ENCODE measurements around the gene GNG8.

Gene GNG8

DNA sequence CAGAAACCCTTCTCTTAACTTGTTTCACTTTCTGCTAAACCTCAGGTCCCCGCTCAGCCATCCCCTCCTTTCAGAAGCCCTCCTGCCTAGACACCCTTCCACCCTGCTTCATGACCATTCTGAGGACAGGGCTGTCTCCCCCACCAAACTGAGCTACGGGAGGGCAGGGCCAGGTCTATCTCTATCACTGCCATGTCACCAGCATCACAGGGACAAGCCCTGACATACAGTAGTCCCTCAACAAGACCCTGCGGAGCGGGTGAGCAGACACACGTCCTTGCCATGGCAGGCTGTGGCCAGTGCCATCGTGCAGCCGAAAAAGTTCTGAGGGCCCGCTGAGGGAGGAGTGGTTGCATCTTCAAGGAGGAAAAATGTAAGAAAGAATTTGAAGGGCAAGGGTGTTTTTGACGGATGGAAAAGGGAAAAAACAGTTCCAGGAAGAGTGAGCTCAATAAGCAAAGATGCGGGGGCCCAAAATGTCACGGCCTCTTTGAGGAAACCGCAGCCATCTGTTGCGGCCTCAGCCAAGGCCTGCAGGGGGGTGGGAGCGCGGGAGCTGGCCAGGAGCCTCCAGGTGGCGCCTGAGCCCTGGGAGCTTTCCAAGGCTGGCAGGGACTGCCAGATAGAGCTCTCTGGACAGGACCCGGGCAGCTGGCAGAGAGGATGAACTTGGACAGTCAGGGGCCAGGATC lies 19.2 kb downstream of the GNG8 start:
- DNase-seq: peak; percentile 84

GRCh38 chr19:46615966-46616365 lies 20.0 kb downstream of the GNG8 start:
- DNase-seq: no peak

DNA sequence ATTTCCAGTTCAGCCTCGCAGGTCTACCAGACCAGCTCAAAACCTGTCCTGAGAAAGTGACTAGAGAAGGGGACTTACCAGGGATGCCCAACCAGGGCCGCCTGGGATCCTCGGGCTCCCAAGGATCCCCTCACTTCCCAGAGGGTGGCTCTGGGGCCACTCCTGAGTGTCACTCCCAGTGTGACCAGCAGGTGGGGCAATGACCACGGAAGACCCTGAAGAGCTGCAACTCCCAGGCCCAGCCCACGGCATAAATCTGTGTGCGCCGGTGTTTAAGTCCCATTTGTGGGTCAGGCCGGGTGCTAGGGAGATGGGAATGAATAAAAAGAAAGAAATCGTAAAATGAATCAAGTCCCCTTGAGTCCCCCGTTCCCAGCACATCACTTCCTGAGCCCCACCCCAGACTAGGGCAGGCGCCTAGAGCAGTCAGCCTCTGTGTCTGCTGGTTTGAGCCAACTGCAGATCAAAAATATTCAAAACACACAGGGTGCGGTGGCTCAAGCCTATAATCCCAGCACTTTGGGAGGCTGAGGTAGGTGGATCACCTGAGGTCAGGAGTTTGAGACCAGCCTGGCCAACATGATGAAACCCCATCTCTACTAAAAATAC lies 21.8 kb downstream of the GNG8 start:
- peak; percentile 62 for DNase-seq

GRCh38 chr19:46613525-46613924 lies 22.5 kb downstream of the GNG8 start:
- no peak for DNase-seq

GRCh38 chr19:46611776-46612175 lies 24.2 kb downstream of the GNG8 start:
- no peak for DNase-seq

DNA sequence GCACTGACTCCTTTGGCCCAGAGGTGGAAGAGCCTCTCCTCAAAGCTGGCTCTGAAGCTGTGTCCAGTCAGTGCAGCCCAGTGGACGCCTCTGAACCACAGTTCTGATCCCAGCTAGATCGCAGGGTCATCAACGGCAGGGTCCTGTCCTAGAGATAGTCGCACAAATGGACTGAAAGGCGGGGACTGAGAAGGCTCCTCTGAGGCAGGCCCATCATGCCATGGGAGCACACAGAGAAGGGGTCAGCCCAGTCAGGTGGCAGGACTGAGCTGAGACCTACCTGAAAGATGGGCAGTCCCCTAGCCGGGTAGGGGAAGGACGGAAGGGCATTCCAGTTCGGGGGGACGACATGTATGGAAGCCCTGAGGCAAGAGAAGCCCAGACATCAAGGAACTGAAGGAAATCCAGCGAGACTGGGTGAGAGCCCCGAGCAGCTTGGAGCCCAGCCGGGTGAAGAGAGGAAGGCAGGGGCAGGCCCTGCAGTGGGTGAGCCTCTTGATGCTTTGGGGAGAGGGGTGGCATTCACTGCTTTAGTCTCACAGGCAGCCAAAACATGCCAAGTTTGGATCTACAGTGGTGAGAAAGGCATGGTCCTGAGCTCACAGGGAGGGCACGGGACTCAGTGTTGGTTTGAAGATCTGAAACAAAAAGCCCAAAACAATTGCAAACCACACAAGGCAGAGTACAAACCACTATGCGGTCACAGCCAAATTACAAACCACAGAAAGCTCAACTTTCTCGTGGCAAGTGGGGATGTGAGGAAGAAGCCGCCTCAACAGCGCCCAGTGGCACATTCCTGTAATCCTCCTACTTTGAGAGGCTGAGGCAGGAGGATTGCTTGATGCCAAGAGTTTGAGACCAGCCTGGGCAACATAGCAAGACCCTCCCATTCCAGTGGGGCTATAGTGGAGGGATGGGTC lies 24.9 kb downstream of the GNG8 start:
- no peak for DNase-seq

DNA sequence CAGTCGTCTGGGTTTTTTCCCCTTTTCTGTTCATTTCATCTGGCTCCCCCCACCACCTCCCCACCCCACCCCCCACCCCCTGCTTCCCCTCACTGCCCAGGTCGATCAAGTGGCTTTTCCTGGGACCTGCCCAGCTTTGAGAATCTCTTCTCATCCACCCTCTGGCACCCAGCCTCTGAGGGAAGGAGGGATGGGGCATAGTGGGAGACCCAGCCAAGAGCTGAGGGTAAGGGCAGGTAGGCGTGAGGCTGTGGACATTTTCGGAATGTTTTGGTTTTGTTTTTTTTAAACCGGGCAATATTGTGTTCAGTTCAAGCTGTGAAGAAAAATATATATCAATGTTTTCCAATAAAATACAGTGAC lies 25.6 kb downstream of the GNG8 start:
- no peak for DNase-seq

DNA sequence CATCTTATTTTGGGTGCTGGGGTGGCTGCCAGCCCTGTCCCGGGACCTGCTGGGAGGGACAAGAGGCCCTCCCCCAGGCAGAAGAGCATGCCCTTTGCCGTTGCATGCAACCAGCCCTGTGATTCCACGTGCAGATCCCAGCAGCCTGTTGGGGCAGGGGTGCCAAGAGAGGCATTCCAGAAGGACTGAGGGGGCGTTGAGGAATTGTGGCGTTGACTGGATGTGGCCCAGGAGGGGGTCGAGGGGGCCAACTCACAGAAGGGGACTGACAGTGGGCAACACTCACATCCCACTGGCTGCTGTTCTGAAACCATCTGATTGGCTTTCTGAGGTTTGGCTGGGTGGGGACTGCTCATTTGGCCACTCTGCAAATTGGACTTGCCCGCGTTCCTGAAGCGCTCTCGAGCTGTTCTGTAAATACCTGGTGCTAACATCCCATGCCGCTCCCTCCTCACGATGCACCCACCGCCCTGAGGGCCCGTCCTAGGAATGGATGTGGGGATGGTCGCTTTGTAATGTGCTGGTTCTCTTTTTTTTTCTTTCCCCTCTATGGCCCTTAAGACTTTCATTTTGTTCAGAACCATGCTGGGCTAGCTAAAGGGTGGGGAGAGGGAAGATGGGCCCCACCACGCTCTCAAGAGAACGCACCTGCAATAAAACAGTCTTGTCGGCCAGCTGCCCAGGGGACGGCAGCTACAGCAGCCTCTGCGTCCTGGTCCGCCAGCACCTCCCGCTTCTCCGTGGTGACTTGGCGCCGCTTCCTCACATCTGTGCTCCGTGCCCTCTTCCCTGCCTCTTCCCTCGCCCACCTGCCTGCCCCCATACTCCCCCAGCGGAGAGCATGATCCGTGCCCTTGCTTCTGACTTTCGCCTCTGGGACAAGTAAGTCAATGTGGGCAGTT lies 26.2 kb downstream of the GNG8 start:
- no peak for DNase-seq

- no peak for DNase-seq
These were observed 27.2 kb downstream of the GNG8 start for GRCh38 chr19:46608581-46609345.

- DNase-seq: no peak
These were observed 27.8 kb downstream of the GNG8 start for GRCh38 chr19:46608178-46608577.

DNA sequence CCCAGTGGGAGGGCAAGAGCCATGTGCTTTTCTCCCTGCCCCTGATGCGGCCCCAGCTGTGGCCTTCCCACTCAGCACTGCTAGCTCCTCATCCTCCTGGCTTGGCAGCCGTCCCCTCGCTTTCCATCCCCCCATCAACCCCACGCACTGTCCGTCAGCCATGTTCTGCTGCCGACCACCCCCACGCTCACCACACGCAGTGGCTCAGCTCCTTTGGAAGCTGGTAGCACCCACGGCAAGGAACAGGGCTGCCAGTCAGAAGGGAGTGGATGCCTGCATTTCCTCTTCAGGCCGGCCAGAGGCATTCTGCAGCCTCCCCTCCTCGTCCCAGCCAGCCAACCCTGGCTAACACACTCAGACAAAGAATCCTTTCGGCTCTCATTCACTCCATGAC lies 28.6 kb downstream of the GNG8 start:
- no peak for DNase-seq

GRCh38 chr19:46606681-46607447 lies 29.1 kb downstream of the GNG8 start:
- DNase-seq: no peak

GRCh38 chr19:46606019-46606418 lies 30.0 kb downstream of the GNG8 start:
- no peak for DNase-seq

- no peak for DNase-seq
These were observed 30.6 kb downstream of the GNG8 start for GRCh38 chr19:46605356-46605821.

DNA sequence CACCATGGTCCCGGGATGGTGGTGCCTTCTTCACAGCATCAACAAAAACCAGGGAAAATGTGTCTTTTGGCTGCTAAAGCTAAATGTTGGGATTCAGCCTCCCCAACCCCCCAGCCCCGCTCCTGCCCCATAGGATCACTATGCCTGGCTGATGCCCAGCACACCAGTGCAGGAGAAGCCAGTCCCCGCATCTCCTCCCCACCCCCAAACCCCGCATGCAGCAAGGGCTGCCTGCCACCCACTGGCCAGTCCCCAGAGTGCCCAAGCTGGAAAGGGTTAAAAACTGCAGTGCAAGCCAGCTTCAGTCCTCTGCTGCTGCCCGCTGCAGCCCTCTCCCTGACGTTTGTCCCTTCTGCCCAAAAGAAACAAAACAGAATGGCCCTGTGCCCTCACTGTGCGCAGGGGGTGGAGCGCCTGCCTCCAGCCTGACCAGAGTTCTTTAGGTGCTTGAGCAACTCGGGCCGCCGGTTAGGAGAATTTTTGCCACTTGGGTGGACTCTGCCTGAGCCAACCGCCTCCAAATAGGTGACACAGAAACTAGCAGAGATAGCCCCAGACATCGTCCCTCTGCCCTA lies 31.1 kb downstream of the GNG8 start:
- no peak for DNase-seq

DNA sequence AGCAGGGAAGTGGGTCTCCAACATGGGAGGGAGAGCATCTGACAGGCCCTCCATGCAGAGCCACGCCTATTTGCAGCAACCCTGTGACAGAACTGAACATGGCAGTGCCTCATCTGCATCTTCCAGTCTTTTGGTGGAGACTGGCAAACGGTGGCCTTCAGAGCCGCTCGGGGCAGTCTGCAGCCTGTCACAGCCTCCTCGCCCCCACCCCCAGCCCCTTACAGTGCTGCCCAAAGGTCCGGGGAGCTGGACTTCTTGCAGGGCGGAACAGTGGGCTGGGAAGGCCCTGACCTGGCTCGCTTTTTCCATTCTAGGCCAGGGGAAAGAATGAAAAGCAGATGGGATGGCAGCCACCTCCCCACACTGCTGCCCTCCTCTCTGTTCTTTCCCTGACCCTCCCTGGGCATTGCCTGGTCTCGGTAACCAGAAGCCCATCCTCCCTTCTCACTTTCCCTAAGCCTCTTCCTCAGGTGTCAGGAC lies 32.2 kb downstream of the GNG8 start:
- DNase-seq: no peak

DNA sequence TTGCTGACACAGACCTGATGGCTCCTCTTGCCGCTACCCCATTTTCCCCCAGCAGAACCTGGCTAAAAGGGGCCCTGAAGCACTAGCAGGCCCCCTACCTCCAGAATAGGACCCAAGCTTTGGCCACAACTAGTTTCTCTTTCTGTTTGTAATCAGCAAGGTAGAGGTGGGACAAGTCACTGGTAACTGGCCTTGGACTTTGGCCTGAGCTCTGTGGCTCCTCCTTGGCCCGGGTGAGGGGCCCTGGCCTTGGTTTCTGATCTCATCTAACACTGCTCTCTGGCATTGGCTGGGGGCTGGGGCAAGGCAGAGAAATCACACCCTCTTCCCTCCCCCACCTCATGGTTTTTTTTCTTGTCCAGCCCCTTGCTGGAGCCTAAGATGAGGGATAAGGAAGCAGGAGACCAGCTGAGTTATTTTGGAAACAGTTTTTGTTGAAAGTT lies 32.8 kb downstream of the GNG8 start:
- DNase-seq: no peak

- DNase-seq: no peak
These were observed 33.4 kb downstream of the GNG8 start for GRCh38 chr19:46602392-46603194.
